Lower lobe of right lung (tissue), 2 donors: ENCODE data around the gene SHISAL2A. TPM values are rescaled to one million over a fixed set of nuclear protein-coding genes. Genes with fewer than 3 reads are reported as not detected.

ENCODE experiments used
- ATAC-seq, 2 donors: fragments of 200-7000 bp; cut with Tn5 transposase; one replicate each; pipeline ENCODE4 v1.9.1; 2020 to 2022; ENCODE audit warnings: mild to moderate bottlenecking in 2 of 2, moderate library complexity in 2 of 2
- DNase-seq: peaks from one replicate; pipeline ENCODE4 v3.0.0-alpha.2; 2020
- H3K27ac ChIP-seq: fragments of 200-600 bp; one replicate; pipeline ENCODE4 v1.8.0; 2022
- H3K27me3 ChIP-seq: fragments of 200-600 bp; one replicate; pipeline ENCODE4 v1.8.0; 2022; ENCODE audit warnings: low read depth
- H3K36me3 ChIP-seq: fragments of 200-600 bp; one replicate; pipeline ENCODE4 v1.8.0; 2022; ENCODE audit warnings: mild to moderate bottlenecking
- H3K4me1 ChIP-seq: fragments of 200-600 bp; one replicate; pipeline ENCODE4 v1.8.0; 2022
- H3K4me3 ChIP-seq: fragments of 200-600 bp; one replicate; pipeline ENCODE4 v1.8.0; 2022; ENCODE audit warnings: mild to moderate bottlenecking
- H3K9me3 ChIP-seq: fragments of 200-600 bp; one replicate; pipeline ENCODE4 v1.8.0; 2022
- intact Hi-C: fragments of 100-400 bp; cut with DNase I; formaldehyde crosslinking; loops from one replicate; pipeline ENCODE4 v1.11.0; 2022
- total RNA-seq: library from RNA; stranded (reverse); fragmentation: NEBNext Ultra II Directional; extraction: Animal tissue kit (Norgen Biotek cat#: 25700); gene quantifications from one replicate; pipeline ENCODE4 v1.2.1, GENCODE V29; 2021
- TF ChIP-seq, protein P1 (sequence below): fragments of 200-600 bp; IDR thresholded peaks from one replicate; pipeline ENCODE4 v1.8.0; 2022; ENCODE audit warnings: antibody characterized with exemption, mild to moderate bottlenecking
- donor health status: DM: no; HTN: yes; CAD: no; lungs with severe emphysema.

SHISAL2A gene
- total RNA-seq, 1 donor from 2014 or later, result 1.6 TPM

DNA sequence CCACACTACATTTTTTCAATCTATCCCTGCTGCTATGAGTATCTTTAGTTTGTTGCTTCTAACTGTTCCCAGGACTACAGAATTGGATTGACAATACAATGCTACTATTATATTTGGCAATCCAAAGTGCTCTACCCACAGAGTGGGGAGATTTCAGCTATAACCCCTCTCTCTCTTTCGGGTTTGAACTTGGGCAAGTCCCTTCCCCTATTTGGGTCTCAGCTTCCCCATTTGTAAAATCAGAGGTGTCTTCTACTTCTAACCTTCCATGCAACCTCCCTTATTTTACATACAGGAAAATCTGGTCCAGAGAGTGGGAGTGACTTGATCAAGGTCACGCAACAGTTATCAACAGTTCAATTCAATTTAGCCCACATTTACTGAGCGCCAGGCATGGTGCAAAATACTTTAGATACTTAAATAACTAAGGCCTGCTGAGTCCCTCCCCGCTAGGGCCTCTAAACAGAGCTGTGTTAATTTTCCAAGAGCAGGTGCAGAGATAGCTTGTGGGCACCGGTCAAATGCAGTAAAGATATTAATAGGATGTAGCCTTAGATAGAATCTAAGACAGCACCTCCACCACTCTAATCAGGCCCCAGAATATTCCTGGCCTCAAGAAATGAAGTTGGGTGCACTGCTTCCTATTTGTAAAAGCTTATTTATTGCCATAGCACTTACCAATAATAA lies 40.2 kb upstream of the SHISAL2A start:
- TF ChIP-seq, protein P1, sequence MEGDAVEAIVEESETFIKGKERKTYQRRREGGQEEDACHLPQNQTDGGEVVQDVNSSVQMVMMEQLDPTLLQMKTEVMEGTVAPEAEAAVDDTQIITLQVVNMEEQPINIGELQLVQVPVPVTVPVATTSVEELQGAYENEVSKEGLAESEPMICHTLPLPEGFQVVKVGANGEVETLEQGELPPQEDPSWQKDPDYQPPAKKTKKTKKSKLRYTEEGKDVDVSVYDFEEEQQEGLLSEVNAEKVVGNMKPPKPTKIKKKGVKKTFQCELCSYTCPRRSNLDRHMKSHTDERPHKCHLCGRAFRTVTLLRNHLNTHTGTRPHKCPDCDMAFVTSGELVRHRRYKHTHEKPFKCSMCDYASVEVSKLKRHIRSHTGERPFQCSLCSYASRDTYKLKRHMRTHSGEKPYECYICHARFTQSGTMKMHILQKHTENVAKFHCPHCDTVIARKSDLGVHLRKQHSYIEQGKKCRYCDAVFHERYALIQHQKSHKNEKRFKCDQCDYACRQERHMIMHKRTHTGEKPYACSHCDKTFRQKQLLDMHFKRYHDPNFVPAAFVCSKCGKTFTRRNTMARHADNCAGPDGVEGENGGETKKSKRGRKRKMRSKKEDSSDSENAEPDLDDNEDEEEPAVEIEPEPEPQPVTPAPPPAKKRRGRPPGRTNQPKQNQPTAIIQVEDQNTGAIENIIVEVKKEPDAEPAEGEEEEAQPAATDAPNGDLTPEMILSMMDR, result no peak
- Histone ChIP-seq H3K27ac (no peak overlapping the region), H3K4me1 (no peaks in the 10 kb centered on the region), H3K9me3 (no peaks in the 10 kb centered on the region), H3K27me3 (no peaks in the 10 kb centered on the region), H3K36me3 (no peaks in the 10 kb centered on the region), H3K4me3 (no peak overlapping the region)
- no peak for ATAC-seq
- intact Hi-C loops, result no loop called here
- DNase-seq, result no peak

DNA sequence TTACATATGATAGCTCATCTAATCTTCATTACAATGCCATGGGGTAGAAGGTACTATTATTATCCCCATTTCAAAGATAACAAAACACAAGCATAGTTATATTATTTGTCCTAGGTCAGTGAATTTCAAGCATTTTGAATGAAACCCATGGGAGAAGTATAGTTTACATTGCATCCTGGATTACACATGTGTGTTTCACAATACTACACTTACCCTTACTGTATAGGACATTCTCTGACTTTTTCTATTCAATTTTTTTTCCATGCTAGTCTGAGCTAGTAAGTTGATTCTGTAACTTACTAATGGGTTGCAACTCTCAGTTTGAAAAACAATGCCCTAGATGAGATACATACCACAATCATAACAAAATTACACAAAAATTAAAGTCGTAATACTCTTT lies 39.5 kb upstream of the SHISAL2A start:
- Histone ChIP-seq H3K4me3 (no peak overlapping the region), H3K27ac (no peak overlapping the region), H3K27me3 (no peaks in the 10 kb centered on the region), H3K36me3 (no peaks in the 10 kb centered on the region), H3K9me3 (no peaks in the 10 kb centered on the region), H3K4me1 (no peaks in the 10 kb centered on the region)
- TF ChIP-seq, protein P1, result no peak
- no peak for ATAC-seq
- no peak for DNase-seq
- intact Hi-C loops, result no loop called here

DNA sequence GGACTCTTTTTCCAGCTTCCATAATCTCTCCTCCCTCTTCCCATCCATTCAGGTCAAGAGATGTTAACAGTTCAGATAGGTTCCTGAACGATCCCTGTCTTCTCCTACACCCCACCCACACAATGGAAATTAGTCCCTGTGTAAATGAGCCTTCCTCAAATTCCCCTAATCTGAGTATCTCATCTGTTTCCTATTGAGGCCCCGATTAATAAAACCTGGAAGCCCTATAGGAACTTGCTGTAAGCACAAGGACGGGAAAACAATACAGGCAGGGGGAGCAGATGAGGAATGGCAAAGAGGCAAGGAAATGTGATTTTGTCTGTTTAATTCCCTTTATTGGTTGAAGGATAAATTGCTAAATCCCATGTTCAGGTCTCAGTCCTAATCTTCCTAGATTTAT lies 37.9 kb upstream of the SHISAL2A start:
- no peak overlapping the region for H3K27ac ChIP-seq
- H3K4me3 ChIP-seq, result no peak overlapping the region
- ATAC-seq (no peak), DNase-seq (no peak)
- intact Hi-C loops, result no loop called here
- H3K4me1 ChIP-seq, result no peaks in the 10 kb centered on the region
- no peaks in the 10 kb centered on the region for H3K9me3 ChIP-seq
- TF ChIP-seq, protein P1, result no peak
- H3K27me3 ChIP-seq, result no peaks in the 10 kb centered on the region
- no peaks in the 10 kb centered on the region for H3K36me3 ChIP-seq

DNA sequence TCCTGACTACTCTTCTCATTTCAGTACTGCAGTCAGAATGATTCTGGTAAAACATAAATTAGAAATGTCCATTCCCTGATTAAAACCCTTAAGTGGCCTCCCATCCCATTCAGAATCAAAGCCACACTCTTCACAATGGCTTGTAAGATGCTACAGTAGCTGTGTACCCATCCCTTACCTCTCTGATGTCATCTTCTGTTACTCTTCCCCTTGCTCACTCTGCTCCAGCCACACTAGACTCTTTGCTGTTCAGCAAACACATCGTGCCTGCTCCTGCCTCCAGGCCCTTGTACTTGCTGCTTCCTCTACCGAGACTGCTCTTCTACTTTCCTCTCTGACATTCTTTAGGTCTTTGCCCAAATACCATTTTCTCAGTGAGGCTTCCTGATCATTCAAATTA lies 35.1 kb upstream of the SHISAL2A start:
- TF ChIP-seq, protein P1, result no peak
- no peaks in the 10 kb centered on the region for H3K36me3 ChIP-seq
- intact Hi-C loops, result no loop called here
- H3K27me3 ChIP-seq, result no peaks in the 10 kb centered on the region
- H3K4me3 ChIP-seq, result no peak overlapping the region
- peaks cover 9% of the 10 kb centered on the region for H3K4me1 ChIP-seq
- no peak overlapping the region for H3K27ac ChIP-seq
- H3K9me3 ChIP-seq, result no peaks in the 10 kb centered on the region
- DNase-seq (no peak), ATAC-seq (no peak)

DNA sequence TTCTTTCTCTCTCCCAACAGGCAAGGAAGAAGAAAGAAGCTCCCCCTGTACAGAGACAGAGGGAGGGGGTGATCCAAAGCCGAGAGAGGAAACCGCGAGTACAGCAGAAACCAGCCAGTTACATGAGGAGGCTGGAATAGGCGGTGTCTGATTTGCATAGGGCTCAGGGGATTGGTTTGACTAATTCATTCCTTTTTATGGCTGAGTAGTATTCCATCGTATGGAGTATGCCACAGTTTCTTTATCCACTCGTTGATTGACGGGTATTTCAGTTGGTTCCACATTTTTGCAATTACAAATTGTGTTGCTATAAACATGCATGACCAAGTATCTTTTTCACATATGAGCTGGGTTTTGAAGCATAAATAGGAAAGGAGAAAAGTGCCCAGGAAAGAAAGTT lies 34.2 kb upstream of the SHISAL2A start:
- ATAC-seq (no peak), DNase-seq (no peak)
- H3K4me1 ChIP-seq, result peaks cover 17% of the 10 kb centered on the region
- no peaks in the 10 kb centered on the region for H3K36me3 ChIP-seq
- H3K27ac ChIP-seq, result no peak overlapping the region
- H3K27me3 ChIP-seq, result no peaks in the 10 kb centered on the region
- no peaks in the 10 kb centered on the region for H3K9me3 ChIP-seq
- intact Hi-C loops, result no loop called here
- H3K4me3 ChIP-seq, result no peak overlapping the region
- TF ChIP-seq, protein P1, result no peak
